Esophagus (tissue), 2 donors: ENCODE results near the gene HBM. TPM values are rescaled to one million over a fixed set of nuclear protein-coding genes. Genes with fewer than 3 reads are reported as not detected.
"Not testable (repeated sequence)": the region's sequence is repeated elsewhere in the genome, so short reads cannot be mapped to it uniquely, and the experiment has no call there.

Experiments used
- H3K27ac ChIP-seq, 2 donors: one replicate each; pipeline ENCODE4 v1.5.1; 2013; ENCODE audit warnings: low read depth in 2 of 2, mild to moderate bottlenecking in 2 of 2, inconsistent platforms in 1 of 2, low read length in 1 of 2, moderate library complexity in 1 of 2
- H3K27me3 ChIP-seq, 2 donors: one replicate each; pipeline ENCODE4 v1.6.1; 2013; ENCODE audit warnings: low read length in 2 of 2, control low read depth in 1 of 2, mild to moderate bottlenecking in 1 of 2; ENCODE audit not compliant: insufficient read depth in 2 of 2, control insufficient read depth in 1 of 2
- H3K36me3 ChIP-seq, 2 donors: one replicate each; pipeline ENCODE4 v1.6.1; 2013; ENCODE audit warnings: low read length in 1 of 2; ENCODE audit not compliant: control insufficient read depth in 2 of 2, insufficient read depth in 2 of 2
- H3K4me1 ChIP-seq, 2 donors: one replicate each; pipeline ENCODE4 v1.6.1; 2013; ENCODE audit warnings: low read length in 1 of 2; ENCODE audit not compliant: control insufficient read depth in 2 of 2, insufficient read depth in 2 of 2
- H3K4me3 ChIP-seq, 2 donors: one replicate each; pipeline ENCODE4 v1.5.1; 2013; ENCODE audit warnings: low read length in 2 of 2, mild to moderate bottlenecking in 2 of 2, low read depth in 1 of 2, moderate library complexity in 1 of 2
- H3K9me3 ChIP-seq, 2 donors: one replicate each; pipeline ENCODE4 v1.6.1; 2013; ENCODE audit warnings: mild to moderate bottlenecking in 2 of 2, low read depth in 1 of 2, low read length in 1 of 2, moderate library complexity in 1 of 2; ENCODE audit not compliant: control insufficient read depth in 2 of 2, insufficient read depth in 1 of 2
- WGBS, 2 donors: extraction: QIAGEN DNeasy Blood & Tissue Kit; methylation state at CpG; one replicate each; pipeline ENCODE4 v1.1.7; 2013; 5-methylcytosine and 5-hydroxymethylcytosine counted together
- polyA plus RNA-seq, 2 donors: library from polyadenylated mRNA; stranded (reverse); fragments of 200-250 nt; gene quantifications; one replicate each; pipeline ENCODE4 v1.2.3, GENCODE V29; 2013
- donor health status: healthy with polysubstance abuse.
- donor health status: Bipolar disorder and iron deficiency.

The HBM gene
- polyA plus RNA-seq, 2 donors = not detected

DNA sequence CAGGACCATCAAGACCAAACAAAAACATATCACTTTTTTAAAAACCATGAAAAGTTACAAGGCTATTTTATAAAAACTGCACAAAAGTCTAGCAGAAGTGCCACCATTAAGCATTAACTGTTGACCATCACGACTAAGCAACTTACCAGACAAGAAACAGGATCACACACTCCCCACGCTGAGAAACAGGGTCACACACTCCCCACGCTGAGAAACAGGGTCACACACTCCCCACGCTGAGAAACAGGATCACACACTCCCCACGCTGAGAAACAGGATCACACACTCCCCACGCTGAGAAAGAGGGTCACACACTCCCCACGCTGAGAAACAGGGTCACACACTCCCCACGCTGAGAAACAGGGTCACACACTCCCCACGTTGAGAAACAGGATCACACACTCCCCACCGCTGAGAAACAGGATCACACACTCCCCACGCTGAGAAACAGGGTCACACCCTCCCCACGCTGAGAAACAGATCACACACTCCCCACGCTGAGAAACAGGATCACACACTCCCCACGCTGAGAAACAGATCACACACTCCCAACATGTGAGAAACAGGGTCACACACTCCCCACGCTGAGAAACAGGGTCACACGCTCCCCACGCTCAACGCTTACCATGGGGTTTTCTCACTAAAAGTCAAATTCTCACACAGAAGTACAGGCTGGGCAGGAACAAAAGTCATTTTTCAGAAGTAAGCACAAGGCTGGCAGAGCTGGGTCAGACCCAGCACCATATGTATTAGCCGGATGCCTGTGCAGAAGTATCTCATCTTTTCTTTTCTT, 42.0 kb upstream of the HBM start:
- not testable (repeated sequence) for H3K27me3 ChIP-seq, H3K9me3 ChIP-seq, H3K4me1 ChIP-seq, H3K27ac ChIP-seq, H3K4me3 ChIP-seq, H3K36me3 ChIP-seq
- WGBS, 2 donors = 83 to 84% methylated on average over 17 to 19 of the region's 19 CpGs

DNA sequence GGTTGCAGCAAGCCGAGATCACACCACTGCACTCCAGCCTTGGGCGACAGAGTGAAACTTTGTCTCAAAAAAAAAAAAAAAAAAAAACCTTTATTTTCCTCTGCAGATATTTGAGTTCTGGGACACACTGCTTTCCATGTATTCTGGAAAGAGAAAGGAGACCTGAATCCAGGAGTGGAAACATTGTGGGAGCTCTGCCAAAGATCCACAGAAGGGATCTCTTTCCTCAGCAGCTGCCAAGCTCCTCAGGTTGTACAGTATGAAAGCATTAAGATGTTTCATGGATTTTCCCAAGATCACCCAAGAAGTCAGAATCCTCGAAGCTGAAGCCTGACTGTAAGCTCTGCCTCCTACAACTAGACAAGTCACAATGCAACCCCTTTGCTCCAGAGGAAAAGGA, 40.8 kb upstream of the HBM start:
- no peak overlapping the region for H3K27ac ChIP-seq
- no peaks in the 10 kb centered on the region for H3K9me3 ChIP-seq
- no peaks in the 10 kb centered on the region for H3K4me1 ChIP-seq
- H3K27me3 ChIP-seq = no peaks in the 10 kb centered on the region
- WGBS, 2 donors = 87 to 89% methylated on average over 3 of the region's 3 CpGs
- H3K4me3 ChIP-seq = no peak overlapping the region
- H3K36me3 ChIP-seq = peaks cover 0 to 8% of the 10 kb centered on the region in 2 donors

DNA sequence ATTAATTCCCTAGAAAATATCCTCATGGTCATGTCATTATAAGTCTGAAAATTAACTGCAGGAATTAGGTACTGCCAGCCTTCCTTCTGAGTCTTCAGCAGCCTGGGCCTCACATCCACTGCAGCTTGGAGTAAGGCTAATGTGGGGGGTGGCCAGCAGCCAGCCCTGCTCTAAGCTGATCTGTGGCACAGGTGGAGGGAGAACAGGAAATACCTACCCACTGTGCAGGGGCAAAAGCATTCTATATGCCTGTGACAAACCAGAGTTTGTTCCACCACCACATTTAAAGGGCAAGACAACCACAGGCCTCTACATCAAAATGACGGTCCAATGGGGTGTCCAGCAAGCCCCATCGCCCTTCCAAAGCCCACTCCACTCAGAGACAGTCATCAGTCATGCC, 36.7 kb upstream of the HBM start:
- no peak overlapping the region for H3K4me3 ChIP-seq
- H3K9me3 ChIP-seq = no peaks in the 10 kb centered on the region
- WGBS, 2 donors = 84 to 96% methylated on average over 2 of the region's 2 CpGs
- H3K27me3 ChIP-seq = no peaks in the 10 kb centered on the region
- H3K4me1 ChIP-seq = no peaks in the 10 kb centered on the region
- no peak overlapping the region for H3K27ac ChIP-seq
- H3K36me3 ChIP-seq = peaks cover 0 to 6% of the 10 kb centered on the region in 2 donors

DNA sequence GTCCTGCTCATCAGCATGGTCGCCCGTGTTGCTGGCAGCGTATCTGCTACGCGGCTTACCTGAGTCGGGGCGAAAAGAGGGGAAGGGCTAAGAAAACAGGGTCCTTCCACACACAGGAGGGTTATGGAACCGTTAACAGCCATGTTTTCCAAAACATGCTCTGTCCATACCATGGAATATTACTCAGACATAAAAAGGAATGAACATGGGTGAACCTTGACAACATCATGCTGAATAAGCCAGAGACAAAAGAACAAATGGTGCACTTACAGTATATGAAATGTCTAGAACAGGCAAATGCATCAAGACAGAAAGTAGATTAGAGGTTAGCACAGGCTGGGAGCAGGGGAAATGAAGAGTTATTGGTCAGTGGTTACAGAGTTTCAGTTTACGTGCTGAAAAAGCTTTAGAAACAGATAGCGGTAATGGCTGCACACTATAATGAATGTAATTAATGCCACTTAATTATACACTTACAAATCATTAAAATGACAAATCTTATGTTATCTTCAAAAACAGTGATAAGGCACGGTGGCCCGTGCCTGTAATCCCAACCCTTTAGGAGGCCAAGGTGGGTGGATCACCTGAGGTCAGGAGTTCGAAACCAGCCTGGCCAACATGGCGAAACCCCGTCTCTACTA, 35.1 kb upstream of the HBM start:
- 92 to 94% methylated on average over 15 of the region's 15 CpGs for WGBS, 2 donors

DNA sequence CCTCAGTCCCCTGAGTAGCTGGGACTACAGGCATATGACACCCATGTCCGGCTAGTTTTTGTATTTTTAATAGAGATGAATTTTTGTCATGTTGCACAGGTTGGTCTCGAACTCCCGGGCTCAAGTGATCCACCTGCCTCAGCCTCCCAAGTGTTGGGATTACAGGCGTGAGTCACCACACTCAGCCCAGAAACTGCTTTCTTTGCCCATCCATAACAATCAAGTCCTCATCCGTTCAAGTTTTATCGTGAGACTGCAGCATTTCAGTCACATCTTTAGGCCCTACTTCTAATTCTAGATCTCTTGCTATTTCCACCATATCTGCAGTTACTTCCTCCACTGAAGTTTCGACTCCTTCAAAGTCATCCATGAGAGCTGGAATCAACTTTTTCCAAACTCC, 33.7 kb upstream of the HBM start:
- H3K9me3 ChIP-seq = no peaks in the 10 kb centered on the region
- peaks cover 0 to under 1% of the 10 kb centered on the region in 2 donors for H3K4me1 ChIP-seq
- 94 to 95% methylated on average over 7 of the region's 7 CpGs for WGBS, 2 donors
- peaks cover 0 to 6% of the 10 kb centered on the region in 2 donors for H3K36me3 ChIP-seq
- no peaks in the 10 kb centered on the region for H3K27me3 ChIP-seq
- H3K4me3 ChIP-seq = no peak overlapping the region
- no peak overlapping the region for H3K27ac ChIP-seq

More for the DNA sequence above, 35.1 kb upstream of the HBM start:
- H3K9me3 ChIP-seq = no peaks in the 10 kb centered on the region
- H3K4me3 ChIP-seq = no peak overlapping the region
- H3K36me3 ChIP-seq = peaks cover 0 to 6% of the 10 kb centered on the region in 2 donors
- no peak overlapping the region for H3K27ac ChIP-seq
- no peaks in the 10 kb centered on the region for H3K4me1 ChIP-seq
- H3K27me3 ChIP-seq = no peaks in the 10 kb centered on the region

DNA sequence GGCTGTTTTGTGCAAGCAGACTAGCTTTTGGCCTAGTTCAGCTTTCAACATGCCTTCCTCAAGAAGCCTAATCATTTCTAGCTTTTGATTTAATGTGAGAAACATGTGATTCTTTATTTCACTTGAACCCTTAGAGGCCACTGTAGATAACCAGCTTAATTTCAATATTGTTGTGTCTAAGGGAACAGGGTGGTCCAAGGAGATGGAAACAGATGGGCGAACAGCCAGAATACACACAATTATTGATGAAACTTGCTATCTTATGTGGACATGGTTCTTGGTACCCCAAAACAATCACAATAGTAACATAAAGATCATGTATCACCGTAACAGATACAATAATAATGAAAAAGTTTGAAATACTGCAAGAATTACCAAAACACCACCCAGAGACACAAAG, 32.1 kb upstream of the HBM start:
- WGBS, 2 donors = 95 to 98% methylated on average over 2 of the region's 2 CpGs
- Histone ChIP-seq H3K27me3 (no peaks in the 10 kb centered on the region), H3K4me1 (peaks cover 0 to 2% of the 10 kb centered on the region in 2 donors), H3K4me3 (no peak overlapping the region), H3K9me3 (no peaks in the 10 kb centered on the region), H3K27ac (no peak overlapping the region), H3K36me3 (peaks cover 0 to 6% of the 10 kb centered on the region in 2 donors)

DNA sequence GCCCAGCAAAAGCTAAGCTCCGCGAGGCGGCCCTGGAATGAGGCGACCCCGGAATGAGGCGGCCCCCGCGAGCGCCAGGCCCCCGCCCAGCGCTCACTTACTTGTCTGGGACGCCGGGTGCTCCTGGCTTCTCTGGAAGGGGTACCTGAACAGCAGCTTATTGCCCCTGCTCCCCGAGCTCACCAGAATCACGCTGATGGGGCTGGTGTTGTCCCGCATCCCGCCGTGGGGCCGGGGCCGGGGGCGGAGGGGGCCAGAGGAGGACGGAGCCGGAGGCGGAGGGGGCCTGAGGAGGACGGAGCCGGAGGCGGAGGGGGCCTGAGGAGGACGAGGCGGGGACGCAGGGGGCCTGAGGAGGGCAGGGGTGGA, 27.7 kb upstream of the HBM start:
- H3K4me3 ChIP-seq = peak overlapping the region; percentile 77 to 99
- H3K4me1 ChIP-seq = peaks cover 0 to 2% of the 10 kb centered on the region in 2 donors
- peak overlapping the region in 1 of 2 donors; percentile 26 for H3K27ac ChIP-seq
- no peaks in the 10 kb centered on the region for H3K9me3 ChIP-seq
- no peaks in the 10 kb centered on the region for H3K36me3 ChIP-seq
- WGBS, 2 donors = 1% methylated on average over 28 to 30 of the region's 30 CpGs
- H3K27me3 ChIP-seq = no peaks in the 10 kb centered on the region

DNA sequence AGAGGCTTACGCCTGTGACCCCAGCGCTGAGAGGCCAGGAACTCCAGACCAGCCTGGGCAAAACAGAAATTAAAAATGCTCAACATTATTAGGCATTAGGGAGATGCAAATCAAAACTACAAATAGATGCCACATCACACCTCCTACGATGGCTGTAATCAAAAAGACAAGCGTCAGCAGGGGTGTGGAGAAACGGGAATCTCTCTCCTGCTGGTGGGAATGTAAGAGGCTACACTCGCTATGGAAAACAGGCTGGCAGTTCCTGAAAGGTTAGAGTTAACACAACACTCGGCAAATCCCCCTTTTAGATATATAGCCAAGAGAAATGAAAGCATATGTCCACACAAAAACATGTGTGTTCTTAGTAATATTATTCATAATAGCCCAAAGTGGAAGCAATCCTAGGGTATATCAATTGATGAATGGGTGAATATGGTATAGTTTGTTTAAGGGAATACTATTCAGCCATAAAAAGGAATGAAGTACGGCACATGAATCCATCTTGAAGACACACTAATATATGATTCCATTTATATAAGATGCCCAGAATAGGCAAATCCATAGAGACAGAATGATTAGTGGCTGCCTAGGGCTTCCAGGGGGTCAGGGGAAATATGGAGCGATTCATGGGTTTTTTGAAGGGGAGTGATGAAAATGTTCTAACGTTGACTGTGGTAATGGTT, 25.5 kb upstream of the HBM start:
- H3K9me3 ChIP-seq = no peaks in the 10 kb centered on the region
- H3K4me3 ChIP-seq = no peak overlapping the region
- peaks cover 0 to 2% of the 10 kb centered on the region in 2 donors for H3K4me1 ChIP-seq
- 67 to 71% methylated on average over 10 of the region's 10 CpGs for WGBS, 2 donors
- no peaks in the 10 kb centered on the region for H3K27me3 ChIP-seq
- no peak overlapping the region for H3K27ac ChIP-seq
- no peaks in the 10 kb centered on the region for H3K36me3 ChIP-seq

DNA sequence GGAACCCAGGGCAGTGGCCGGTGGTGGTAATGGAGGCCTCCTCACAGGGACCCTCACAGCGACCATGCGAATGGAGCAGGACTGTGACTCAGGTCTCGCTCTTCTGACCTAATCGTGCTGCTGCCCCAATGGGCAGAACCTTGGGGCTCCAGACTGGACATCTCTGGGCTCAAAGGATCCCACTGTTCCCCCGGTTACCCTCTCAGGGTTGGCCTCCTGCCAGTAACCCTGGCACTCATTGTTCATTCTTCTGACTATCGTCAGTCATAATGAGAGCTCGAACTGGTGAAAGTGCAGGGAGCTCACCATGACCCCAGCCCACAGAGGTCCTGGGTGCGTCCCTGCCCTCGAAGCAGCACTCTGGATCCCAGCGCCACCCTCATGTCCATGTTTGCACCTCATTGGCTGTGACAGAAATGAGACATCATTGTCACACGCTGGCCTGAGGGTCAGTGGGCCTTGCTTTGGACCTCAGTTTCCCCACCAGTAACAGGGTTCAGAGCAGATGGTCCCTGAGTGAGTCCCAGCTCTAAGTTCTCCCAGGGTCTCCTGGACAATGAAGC, 23.3 kb upstream of the HBM start:
- Histone ChIP-seq H3K4me1 (no peaks in the 10 kb centered on the region), H3K27me3 (peaks cover 0 to 2% of the 10 kb centered on the region in 2 donors), H3K9me3 (no peaks in the 10 kb centered on the region), H3K27ac (no peak overlapping the region), H3K36me3 (no peaks in the 10 kb centered on the region), H3K4me3 (no peak overlapping the region)
- 68 to 76% methylated on average over 12 of the region's 12 CpGs for WGBS, 2 donors
